ENCODE measurements around the gene ZBED2.

ZBED2 gene

GRCh38 chr3:111577798-111578685, 17.1 kb downstream of the ZBED2 start:
- TF ChIP-seq ZFX (IDR thresholded peaks at IDR 0.05) (no peak), CTCF (conservative IDR thresholded peaks at IDR 0.05) (peak; percentile 59)
- H3K27ac ChIP-seq: no peak overlapping the region

- H3K27ac ChIP-seq: no peak overlapping the region
- TF ChIP-seq ZFX (IDR thresholded peaks at IDR 0.05) (no peak), CTCF (conservative IDR thresholded peaks at IDR 0.05) (no peak)
Measured at GRCh38 chr3:111577113-111577512, 18.0 kb downstream of the ZBED2 start.

- TF ChIP-seq CTCF (conservative IDR thresholded peaks at IDR 0.05) (no peak), ZFX (IDR thresholded peaks at IDR 0.05) (no peak)
- no peak overlapping the region for H3K27ac ChIP-seq
Measured at GRCh38 chr3:111571907-111572460, 23.2 kb downstream of the ZBED2 start.

- TF ChIP-seq CTCF (conservative IDR thresholded peaks at IDR 0.05) (no peak), ZFX (IDR thresholded peaks at IDR 0.05) (no peak)
- no peak overlapping the region for H3K27ac ChIP-seq
Measured at GRCh38 chr3:111571282-111571681, 23.9 kb downstream of the ZBED2 start.

- no peak overlapping the region for H3K27ac ChIP-seq
- TF ChIP-seq CTCF (conservative IDR thresholded peaks at IDR 0.05) (no peak), ZFX (IDR thresholded peaks at IDR 0.05) (no peak)
Measured at GRCh38 chr3:111570404-111571030, 24.6 kb downstream of the ZBED2 start.

GRCh38 chr3:111568911-111569310, 26.2 kb downstream of the ZBED2 start:
- TF ChIP-seq CTCF (conservative IDR thresholded peaks at IDR 0.05) (no peak), ZFX (IDR thresholded peaks at IDR 0.05) (no peak)
- no peak overlapping the region for H3K27ac ChIP-seq

- H3K27ac ChIP-seq: no peak overlapping the region
- no peak for TF ChIP-seq ZFX (IDR thresholded peaks at IDR 0.05)
- no peak for TF ChIP-seq CTCF (conservative IDR thresholded peaks at IDR 0.05)
Measured at GRCh38 chr3:111568355-111568754, 26.8 kb downstream of the ZBED2 start.
